ENCODE measurements around the gene DLG2. TPM values are rescaled to one million over a fixed set of nuclear protein-coding genes. Genes with fewer than 3 reads are reported as not detected.

DLG2 gene
- total and polyA plus RNA-seq, 2 of the 4 experiments (the other 2 are of a cell fraction) = 0.31 to 0.36 TPM

GRCh38 chr11:83425137-83425466 lies 2202.0 kb downstream of the DLG2 start:
- Histone ChIP-seq H4K8ac (ENCODE audit: low read depth in 2 of 2, low read length in 2 of 2) (no peak overlapping the region), H3K4ac (ENCODE audit: low read depth, low read length) (no peak overlapping the region), H2BK5ac (ENCODE audit: low read depth, low read length, poor library complexity, severe bottlenecking) (no peak overlapping the region), H3K27ac (ENCODE audit: insufficient read depth, low read length) (no peak overlapping the region), H2BK120ac (ENCODE audit: low read depth, low read length) (no peak overlapping the region), H3K36me3 (ENCODE audit: control insufficient read depth, insufficient read depth, low read length) (no peaks in the 10 kb centered on the region), H3K9me1 (ENCODE audit: insufficient read depth, low read length) (no peaks in the 10 kb centered on the region), H2AK9ac (replicated peaks; ENCODE audit: low read depth, low read length, poor library complexity) (no peak overlapping the region), H3K79me1 (ENCODE audit: low read depth in 1 of 2, low read length in 2 of 2) (no peaks in the 10 kb centered on the region), H3K27me3 (ENCODE audit: control insufficient read depth, insufficient read depth, low read length) (no peaks in the 10 kb centered on the region), H2AFZ (replicated peaks; ENCODE audit: low read length, poor library complexity) (no peak overlapping the region), H3K14ac (replicated peaks; ENCODE audit: low read depth, low read length) (no peak overlapping the region), H3K9ac (ENCODE audit: low read depth, low read length) (no peak overlapping the region), H3K23ac (ENCODE audit: low read depth, low read length) (no peak overlapping the region), H3K4me3 (ENCODE audit: insufficient read depth, low read depth, low read length) (no peak overlapping the region), H4K20me1 (ENCODE audit: insufficient read depth, low read length) (no peaks in the 10 kb centered on the region), H3K9me3 (ENCODE audit: control insufficient read depth, insufficient read depth, low read length) (no peaks in the 10 kb centered on the region), H2AK5ac (ENCODE audit: low read depth, low read length) (no peak overlapping the region), H3K4me2 (ENCODE audit: low read depth, low read length) (no peak overlapping the region), H2BK20ac (ENCODE audit: low read depth, low read length) (no peak overlapping the region), H2BK15ac (ENCODE audit: low read depth, low read length) (no peak overlapping the region), H3K56ac (ENCODE audit: extremely low read depth, insufficient read depth, low read length) (no peak overlapping the region), H3K18ac (ENCODE audit: low read depth, low read length) (no peak overlapping the region), H3K4me1 (ENCODE audit: control insufficient read depth, insufficient read depth, low read length) (no peaks in the 10 kb centered on the region), H4K5ac (ENCODE audit: low read depth, low read length) (no peak overlapping the region), H4K91ac (ENCODE audit: insufficient read depth, low read depth, low read length) (no peak overlapping the region)
- ATAC-seq (ENCODE audit: low read depth) = no peak
- dilution Hi-C loops (cut with HindIII; ENCODE audit: low sequenced_read_pairs, unreplicated experiment) (no loop called here), in situ Hi-C loops (cut with MboI; ENCODE audit: low sequenced_read_pairs) (no loop called here), intact Hi-C loops (cut with micrococcal nuclease) (no loop called here)
- POLR2A ChIA-PET (ENCODE audit: unreplicated experiment) = interaction anchor here (0.6 kb wide), 1 partner anchor 291 kb away, joined by 3 read pairs; no protein-coding TSS in a partner anchor
- DNase-seq = no peak
- no TSS peak for BruUV-seq (replicated peaks)
- TF ChIP-seq RAD21 (IDR thresholded peaks at IDR 0.05; ENCODE audit: low read length) (no peak), MXI1 (IDR thresholded peaks at IDR 0.05; ENCODE audit: borderline replicate concordance, low read depth, low read length) (no peak)
- CTCF ChIA-PET = no interaction called here

Data from IMR-90 (cell line).